LNCAP (cell line): ENCODE measurements around the gene ANKRD33.
A peak's percentile ranks its signal among the peaks of the same experiment; 100 is the strongest.

Experiments used
- TF ChIP-seq, protein P1 (sequence below): fragments of 450-650 bp; IDR thresholded peaks from 2 replicates; pipeline ENCODE4 v1.5.1; 2017; ENCODE audit warnings: mild to moderate bottlenecking

Gene ANKRD33

GRCh38 chr12:51886021-51886710, 1.7 kb upstream of the ANKRD33 start:
- TF ChIP-seq, protein P1, sequence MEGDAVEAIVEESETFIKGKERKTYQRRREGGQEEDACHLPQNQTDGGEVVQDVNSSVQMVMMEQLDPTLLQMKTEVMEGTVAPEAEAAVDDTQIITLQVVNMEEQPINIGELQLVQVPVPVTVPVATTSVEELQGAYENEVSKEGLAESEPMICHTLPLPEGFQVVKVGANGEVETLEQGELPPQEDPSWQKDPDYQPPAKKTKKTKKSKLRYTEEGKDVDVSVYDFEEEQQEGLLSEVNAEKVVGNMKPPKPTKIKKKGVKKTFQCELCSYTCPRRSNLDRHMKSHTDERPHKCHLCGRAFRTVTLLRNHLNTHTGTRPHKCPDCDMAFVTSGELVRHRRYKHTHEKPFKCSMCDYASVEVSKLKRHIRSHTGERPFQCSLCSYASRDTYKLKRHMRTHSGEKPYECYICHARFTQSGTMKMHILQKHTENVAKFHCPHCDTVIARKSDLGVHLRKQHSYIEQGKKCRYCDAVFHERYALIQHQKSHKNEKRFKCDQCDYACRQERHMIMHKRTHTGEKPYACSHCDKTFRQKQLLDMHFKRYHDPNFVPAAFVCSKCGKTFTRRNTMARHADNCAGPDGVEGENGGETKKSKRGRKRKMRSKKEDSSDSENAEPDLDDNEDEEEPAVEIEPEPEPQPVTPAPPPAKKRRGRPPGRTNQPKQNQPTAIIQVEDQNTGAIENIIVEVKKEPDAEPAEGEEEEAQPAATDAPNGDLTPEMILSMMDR: no peak

GRCh38 chr12:51888316-51889215, 663 bp downstream of the ANKRD33 start:
- TF ChIP-seq, protein P1: no peak

DNA sequence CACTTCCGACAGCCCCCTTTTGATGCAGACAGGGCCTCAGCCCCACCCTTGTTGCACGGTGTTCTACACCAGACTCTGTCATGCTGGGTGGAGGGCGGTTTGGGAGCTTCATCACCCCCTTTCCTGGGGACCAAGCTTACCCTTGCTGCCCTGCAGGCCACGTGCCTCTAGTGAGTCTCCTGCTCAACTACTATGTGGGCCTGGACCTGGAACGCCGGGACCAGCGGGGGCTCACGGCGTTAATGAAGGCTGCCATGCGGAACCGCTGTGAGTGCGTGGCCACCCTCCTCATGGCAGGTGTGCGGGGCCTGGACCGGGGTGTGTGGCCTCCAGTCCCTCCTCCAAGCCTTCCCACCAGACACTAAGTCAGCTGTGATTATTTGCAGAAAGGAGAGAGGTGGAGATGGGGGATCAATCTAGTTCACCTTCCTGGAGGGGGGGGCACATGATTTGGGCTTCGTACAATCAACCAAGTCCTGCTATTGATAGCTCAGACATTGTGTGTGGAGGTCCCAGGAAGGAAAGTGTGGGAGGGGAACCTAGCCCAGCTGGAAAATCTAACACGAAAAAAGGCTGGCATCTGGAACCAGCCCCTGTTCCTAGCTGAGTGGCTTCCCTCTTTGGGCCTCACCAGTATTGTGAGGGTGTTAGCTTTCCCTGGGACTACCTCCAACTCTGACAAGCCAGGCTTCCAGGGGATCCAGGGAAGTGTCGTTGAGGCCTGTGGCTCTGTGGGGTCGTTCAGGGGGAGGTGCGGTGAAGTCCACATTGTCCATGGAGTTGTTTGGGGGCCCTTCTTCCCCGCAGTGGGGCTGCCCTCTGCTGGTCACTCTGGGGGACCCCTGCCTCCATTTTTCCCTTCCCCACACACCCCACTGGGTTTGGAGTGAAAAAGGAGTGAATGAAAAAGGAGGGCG, 1.6 kb downstream of the ANKRD33 start:
- TF ChIP-seq, protein P1: peak; percentile 18; the same call in 1 of the 2 replicates

DNA sequence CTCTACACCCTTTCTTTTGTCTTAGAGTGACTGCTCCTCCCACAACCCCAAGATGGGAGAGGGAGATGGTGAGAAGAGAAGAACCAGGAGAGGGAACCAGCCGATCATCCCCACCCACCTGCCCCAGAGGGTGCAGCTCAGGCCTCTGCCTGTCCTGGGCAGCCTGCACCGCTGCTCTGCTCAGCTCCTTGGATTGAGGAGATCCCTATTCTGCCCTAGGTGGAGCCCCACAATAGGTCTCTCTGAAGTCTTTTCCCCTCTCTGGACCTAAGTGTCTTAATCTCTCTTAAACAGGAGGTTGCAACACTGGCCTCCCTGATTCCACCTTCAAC, 2.2 kb downstream of the ANKRD33 start:
- TF ChIP-seq, protein P1: no peak

DNA sequence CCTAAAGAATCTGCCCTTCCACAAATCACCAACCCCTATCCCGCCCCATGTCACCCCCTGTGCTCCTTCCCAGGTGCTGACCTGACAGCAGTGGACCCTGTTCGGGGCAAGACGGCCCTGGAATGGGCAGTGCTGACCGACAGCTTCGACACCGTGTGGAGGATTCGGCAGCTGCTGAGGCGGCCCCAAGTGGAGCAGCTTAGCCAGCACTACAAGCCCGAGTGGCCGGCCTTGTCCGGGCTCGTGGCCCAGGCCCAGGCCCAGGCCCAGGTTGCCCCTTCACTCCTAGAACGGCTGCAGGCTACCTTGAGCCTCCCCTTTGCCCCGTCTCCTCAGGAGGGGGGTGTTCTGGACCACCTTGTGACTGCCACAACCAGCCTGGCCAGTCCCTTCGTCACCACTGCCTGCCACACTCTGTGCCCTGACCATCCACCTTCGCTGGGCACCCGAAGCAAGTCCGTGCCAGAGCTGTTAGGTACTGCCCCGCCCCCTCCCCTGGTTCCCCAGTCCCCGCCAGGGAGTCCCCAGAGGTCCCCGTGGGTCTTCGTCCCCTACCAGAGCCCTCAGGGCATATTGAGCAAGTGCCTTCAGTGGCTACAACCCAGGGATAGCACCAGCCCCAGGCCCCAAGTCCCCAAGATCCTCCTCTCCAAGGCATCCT, 2.7 kb downstream of the ANKRD33 start:
- TF ChIP-seq, protein P1: no peak

DNA sequence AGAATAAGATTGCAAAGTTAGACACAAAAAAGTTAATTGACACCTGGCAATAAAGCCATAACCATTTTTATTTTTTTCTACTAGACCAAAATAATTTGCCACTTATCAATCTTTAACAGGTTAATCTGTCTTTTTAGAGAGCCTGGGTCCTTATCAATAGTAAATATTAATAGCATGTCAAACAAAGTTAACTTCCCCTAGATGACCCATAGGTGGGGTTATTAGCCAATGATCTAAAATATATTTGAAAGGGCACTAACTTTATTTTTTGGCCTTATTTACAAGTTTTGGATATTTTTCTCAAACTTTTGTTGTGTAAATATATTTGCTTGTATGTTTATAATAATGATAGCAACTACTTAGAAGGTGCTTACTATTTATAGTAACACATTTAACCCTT, 3.9 kb downstream of the ANKRD33 start:
- TF ChIP-seq, protein P1: peak; percentile 57

DNA sequence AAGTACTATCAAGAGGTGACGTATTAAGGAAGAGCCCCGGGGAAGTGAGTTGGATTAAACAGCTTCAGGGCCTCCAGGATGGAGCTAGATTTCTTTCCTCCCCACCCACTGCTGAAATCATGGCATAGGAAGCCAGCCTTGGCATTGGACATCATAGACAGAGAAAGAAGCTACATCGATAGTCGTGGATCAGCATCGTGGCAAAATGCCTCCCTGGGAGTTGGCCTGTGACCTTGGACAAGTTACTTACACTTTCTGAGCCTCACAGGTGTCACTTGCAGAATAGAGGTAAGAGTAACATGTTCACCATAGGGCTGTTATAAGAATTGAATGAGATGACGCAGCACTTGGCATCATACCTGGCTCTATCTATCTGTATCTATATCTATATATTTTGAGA, 5.9 kb downstream of the ANKRD33 start:
- TF ChIP-seq, protein P1: no peak
